Trophoblast cell (in vitro differentiated cells and primary cell): ENCODE results near the gene NAGPA.

Experiments used
- DNase-seq, 2 donors: peaks; one replicate each; pipeline ENCODE4 v3.0.0-alpha.2; 2016
- H2AFZ ChIP-seq: 2 replicates; pipeline ENCODE4 v1.6.1; 2013; ENCODE audit warnings: low read length, moderate library complexity, mild to moderate bottlenecking; ENCODE audit not compliant: insufficient read depth, poor library complexity
- H2AK5ac ChIP-seq: 2 replicates; pipeline ENCODE4 v1.6.1; 2013; ENCODE audit warnings: mild to moderate bottlenecking, low read length
- H2BK120ac ChIP-seq: 2 replicates; pipeline ENCODE4 v1.6.1; 2013; ENCODE audit warnings: low read length, mild to moderate bottlenecking, moderate library complexity; ENCODE audit not compliant: insufficient read depth, poor library complexity
- H2BK12ac ChIP-seq: 2 replicates; pipeline ENCODE4 v1.6.1; 2013; ENCODE audit warnings: mild to moderate bottlenecking, low read length, moderate library complexity
- H2BK5ac ChIP-seq: 2 replicates; pipeline ENCODE4 v1.6.1; 2013; ENCODE audit warnings: low read length, low read depth, moderate library complexity, mild to moderate bottlenecking; ENCODE audit not compliant: poor library complexity
- H3K14ac ChIP-seq: 2 replicates; pipeline ENCODE4 v1.6.1; 2013; ENCODE audit warnings: mild to moderate bottlenecking, low read length
- H3K18ac ChIP-seq: 2 replicates; pipeline ENCODE4 v1.6.1; 2013; ENCODE audit warnings: mild to moderate bottlenecking, low read length
- H3K23ac ChIP-seq: 2 replicates; pipeline ENCODE4 v1.6.1; 2013; ENCODE audit warnings: low read length
- H3K27ac ChIP-seq: 2 replicates; pipeline ENCODE4 v1.5.1; 2013; ENCODE audit warnings: low read depth, mild to moderate bottlenecking, inconsistent platforms, low read length, moderate library complexity
- H3K27me3 ChIP-seq: 2 replicates; pipeline ENCODE4 v1.6.1; 2013; ENCODE audit warnings: inconsistent platforms, mild to moderate bottlenecking, low read length, moderate library complexity; ENCODE audit not compliant: insufficient read depth
- H3K36me3 ChIP-seq, 2 experiments: 1 replicate in 1 of 2; 2 replicates in 1 of 2; pipeline ENCODE4 v1.6.1; 2013; ENCODE audit warnings: low read length in 2 of 2, mild to moderate bottlenecking in 2 of 2, moderate library complexity in 1 of 2; ENCODE audit not compliant: insufficient read depth in 2 of 2, control insufficient read depth in 1 of 2
- H3K4ac ChIP-seq: 2 replicates; pipeline ENCODE4 v1.6.1; 2013; ENCODE audit warnings: low read depth, mild to moderate bottlenecking, low read length, moderate library complexity
- H3K4me1 ChIP-seq, 2 experiments: 1 replicate in 1 of 2; 2 replicates in 1 of 2; pipeline ENCODE4 v1.6.1; 2013; ENCODE audit warnings: low read length in 2 of 2, mild to moderate bottlenecking in 2 of 2, moderate library complexity in 1 of 2; ENCODE audit not compliant: insufficient read depth in 2 of 2, control insufficient read depth in 1 of 2
- H3K4me2 ChIP-seq: 2 replicates; pipeline ENCODE4 v1.6.1; 2013; ENCODE audit warnings: inconsistent platforms, mild to moderate bottlenecking, low read length, moderate library complexity
- H3K4me3 ChIP-seq: 2 replicates; pipeline ENCODE4 v1.5.1; 2013; ENCODE audit warnings: mild to moderate bottlenecking, low read depth, low read length, inconsistent platforms
- H3K79me1 ChIP-seq: one replicate; pipeline ENCODE4 v1.6.1; 2013; ENCODE audit warnings: low read length
- H3K79me2 ChIP-seq: 2 replicates; pipeline ENCODE4 v1.6.1; 2013; ENCODE audit warnings: low read length, mild to moderate bottlenecking; ENCODE audit not compliant: control insufficient read depth, insufficient read depth, poor library complexity
- H3K9ac ChIP-seq: 2 replicates; pipeline ENCODE4 v1.6.1; 2013; ENCODE audit warnings: mild to moderate bottlenecking, low read length
- H3K9me3 ChIP-seq: 2 replicates; pipeline ENCODE4 v1.6.1; 2013; ENCODE audit warnings: low read depth, mild to moderate bottlenecking, control low read depth, inconsistent platforms, low read length; ENCODE audit not compliant: insufficient read depth
- H4K12ac ChIP-seq: 2 replicates; pipeline ENCODE4 v1.6.1; 2013; ENCODE audit warnings: low read depth, mild to moderate bottlenecking, low read length, moderate library complexity
- H4K8ac ChIP-seq: 2 replicates; pipeline ENCODE4 v1.6.1; 2013; ENCODE audit warnings: low read depth, mild to moderate bottlenecking, low read length, moderate library complexity
- H4K91ac ChIP-seq: one replicate; pipeline ENCODE4 v1.6.1; 2013; ENCODE audit warnings: low read depth, mild to moderate bottlenecking, low read length, moderate library complexity
- WGBS: extraction: QIAGEN DNeasy Blood & Tissue Kit; methylation state at CpG from one replicate; pipeline ENCODE4 v1.1.7; 2013; ENCODE audit warnings: missing lambda C conversion rate; ENCODE audit not compliant: insufficient read length, insufficient coverage; ENCODE audit errors: extremely low coverage; 5-methylcytosine and 5-hydroxymethylcytosine counted together

The NAGPA gene

DNA sequence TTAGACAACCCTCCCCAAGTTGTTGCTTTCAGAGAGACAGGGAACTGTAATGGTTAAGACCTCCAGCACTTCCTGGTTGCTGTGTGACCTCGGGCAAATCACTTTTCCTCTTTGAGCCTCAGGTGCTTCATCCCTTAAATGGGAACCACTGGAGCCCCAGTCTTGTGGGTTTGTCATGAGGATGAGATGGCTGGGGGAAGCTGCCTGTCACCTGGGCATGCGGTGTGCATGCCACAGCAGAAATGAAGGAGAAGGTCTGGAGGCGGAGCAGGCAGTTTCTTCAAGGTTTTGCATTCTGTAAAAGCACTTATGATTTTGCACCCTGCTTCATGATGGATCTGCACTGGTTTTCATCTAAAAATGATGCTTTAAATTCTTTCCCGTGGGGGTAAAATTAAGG, 22.1 kb downstream of the NAGPA start:
- Histone ChIP-seq H3K79me2 (no peaks in the 10 kb centered on the region), H2BK12ac (no peak overlapping the region), H2BK120ac (no peak overlapping the region), H4K12ac (no peak overlapping the region), H4K8ac (no peak overlapping the region), H3K79me1 (no peaks in the 10 kb centered on the region), H2BK5ac (no peak overlapping the region), H3K23ac (no peak overlapping the region), H3K18ac (no peak overlapping the region), H3K4me2 (no peak overlapping the region), H3K14ac (no peak overlapping the region), H2AFZ (no peak overlapping the region), H3K9ac (no peak overlapping the region), H3K36me3 (no peaks in the 10 kb centered on the region), H4K91ac (no peak overlapping the region), H2AK5ac (no peak overlapping the region), H3K27ac (no peak overlapping the region), H3K9me3 (no peaks in the 10 kb centered on the region), H3K4me3 (no peak overlapping the region), H3K4ac (no peak overlapping the region), H3K27me3 (no peaks in the 10 kb centered on the region), H3K4me1 (no peaks in the 10 kb centered on the region)
- DNase-seq: no peak
- no CpG with 5 or more reads among the region's 4 CpGs for WGBS

- no peak overlapping the region for H3K4me2 ChIP-seq
- H4K91ac ChIP-seq: no peak overlapping the region
- no peak overlapping the region for H3K9ac ChIP-seq
- H2AFZ ChIP-seq: no peak overlapping the region
- H3K36me3 ChIP-seq: no peaks in the 10 kb centered on the region
- no peak overlapping the region for H3K27ac ChIP-seq
- no peak overlapping the region for H2BK5ac ChIP-seq
- H3K79me1 ChIP-seq: no peaks in the 10 kb centered on the region
- WGBS: no CpG with 5 or more reads among the region's 15 CpGs
- H2AK5ac ChIP-seq: no peak overlapping the region
- peak overlapping the region; percentile 11 for H3K4me3 ChIP-seq
- no peak overlapping the region for H3K4ac ChIP-seq
- no peak for DNase-seq
- H3K23ac ChIP-seq: no peak overlapping the region
- H3K18ac ChIP-seq: no peak overlapping the region
- H3K79me2 ChIP-seq: no peaks in the 10 kb centered on the region
- H2BK120ac ChIP-seq: no peak overlapping the region
- no peak overlapping the region for H2BK12ac ChIP-seq
- H4K12ac ChIP-seq: no peak overlapping the region
- no peak overlapping the region for H3K14ac ChIP-seq
- H3K27me3 ChIP-seq: no peaks in the 10 kb centered on the region
- no peaks in the 10 kb centered on the region for H3K9me3 ChIP-seq
- H4K8ac ChIP-seq: no peak overlapping the region
- H3K4me1 ChIP-seq: no peaks in the 10 kb centered on the region
Observed at GRCh38 chr16:5010576-5011329, 23.0 kb downstream of the NAGPA start.

DNA sequence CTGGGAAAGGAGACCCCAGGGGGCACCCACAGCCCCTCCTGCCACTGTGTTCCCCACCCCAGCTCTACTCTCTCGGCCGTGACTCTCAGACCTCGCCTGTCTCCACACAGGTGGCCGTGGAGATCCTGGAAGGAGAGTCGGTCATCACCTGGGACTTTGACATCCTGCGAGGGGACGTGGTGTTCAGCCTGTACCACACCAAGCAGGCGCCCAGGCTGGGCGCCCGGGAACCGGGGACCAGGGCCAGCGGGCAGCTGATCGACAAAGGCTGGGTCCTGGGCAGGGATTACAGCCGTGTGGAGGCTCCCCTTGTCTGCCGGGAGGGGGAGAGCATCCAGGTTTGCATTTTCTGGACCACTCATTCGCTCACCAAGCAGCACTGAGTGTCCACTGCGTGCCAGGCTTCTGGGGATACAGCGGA, 25.4 kb downstream of the NAGPA start:
- Histone ChIP-seq H3K9me3 (no peaks in the 10 kb centered on the region), H3K14ac (no peak overlapping the region), H3K4ac (no peak overlapping the region), H3K23ac (no peak overlapping the region), H2BK120ac (no peak overlapping the region), H4K8ac (no peak overlapping the region), H3K27me3 (no peaks in the 10 kb centered on the region), H3K9ac (no peak overlapping the region), H3K18ac (no peak overlapping the region), H2BK12ac (no peak overlapping the region), H3K4me1 (no peaks in the 10 kb centered on the region), H4K91ac (no peak overlapping the region), H3K4me3 (no peak overlapping the region), H3K36me3 (no peaks in the 10 kb centered on the region), H3K79me1 (no peaks in the 10 kb centered on the region), H2AK5ac (no peak overlapping the region), H3K27ac (no peak overlapping the region), H3K4me2 (no peak overlapping the region), H2BK5ac (no peak overlapping the region), H2AFZ (no peak overlapping the region), H3K79me2 (no peaks in the 10 kb centered on the region), H4K12ac (no peak overlapping the region)
- no peak for DNase-seq
- no CpG with 5 or more reads among the region's 18 CpGs for WGBS

DNA sequence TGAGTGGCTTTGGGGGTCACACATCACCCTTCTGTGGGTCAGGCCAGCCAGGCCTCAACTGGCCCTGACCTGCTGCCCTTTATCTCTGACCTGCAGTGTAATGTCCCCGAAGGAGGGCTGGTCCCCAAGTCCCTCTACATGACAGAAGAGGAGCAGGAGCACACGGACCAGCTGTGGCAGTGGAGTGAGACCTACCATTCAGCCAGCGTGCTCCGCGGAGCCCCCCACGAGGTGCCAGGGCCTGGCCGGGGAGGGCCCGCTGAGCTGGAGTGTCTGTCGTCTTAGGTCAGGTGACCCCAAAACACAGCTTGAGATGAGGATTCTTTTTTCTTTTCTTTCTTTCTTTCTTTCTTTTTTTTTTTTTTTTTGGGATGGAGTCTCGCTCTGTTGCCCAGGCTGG, 26.5 kb downstream of the NAGPA start:
- Histone ChIP-seq H2AFZ (no peak overlapping the region), H3K27ac (no peak overlapping the region), H2BK12ac (no peak overlapping the region), H3K36me3 (no peaks in the 10 kb centered on the region), H4K12ac (no peak overlapping the region), H3K79me1 (no peaks in the 10 kb centered on the region), H3K23ac (no peak overlapping the region), H3K4me3 (no peak overlapping the region), H3K14ac (no peak overlapping the region), H3K9me3 (no peaks in the 10 kb centered on the region), H3K27me3 (no peaks in the 10 kb centered on the region), H2AK5ac (no peak overlapping the region), H3K18ac (no peak overlapping the region), H3K4me2 (no peak overlapping the region), H2BK120ac (no peak overlapping the region), H3K4me1 (no peaks in the 10 kb centered on the region), H3K9ac (no peak overlapping the region), H3K4ac (no peak overlapping the region), H3K79me2 (no peaks in the 10 kb centered on the region), H4K91ac (no peak overlapping the region), H2BK5ac (no peak overlapping the region), H4K8ac (no peak overlapping the region)
- DNase-seq: no peak
- no CpG with 5 or more reads among the region's 10 CpGs for WGBS
